Raji (cell line): Measurements from ENCODE around the gene SOX13.

ENCODE experiments used
- POLR2A ChIP-seq: IDR thresholded peaks from 2 replicates; pipeline ENCODE4 v1.6.1; 2011; ENCODE audit warnings: low read depth, low read length, control low read depth; ENCODE audit not compliant: insufficient read depth

SOX13 gene

DNA sequence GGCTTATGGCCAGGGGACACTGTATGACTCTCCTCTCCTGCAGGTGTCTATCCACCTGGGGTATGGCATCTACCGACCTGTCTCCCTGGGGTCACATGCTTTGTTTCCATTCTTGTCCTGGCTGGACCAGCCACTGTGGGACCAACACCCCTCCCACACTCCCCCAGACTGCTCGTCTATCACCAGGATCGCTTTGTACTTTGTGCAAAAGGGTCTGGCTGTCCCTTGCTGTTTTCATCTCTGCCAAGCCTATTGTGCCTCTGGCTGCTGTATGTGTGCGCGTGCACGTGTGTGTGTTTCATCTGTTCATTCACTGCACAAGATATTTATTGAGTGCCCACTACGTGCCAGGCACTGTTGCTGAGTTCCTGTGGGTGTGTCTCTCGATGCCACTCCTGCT, 53.5 kb downstream of the SOX13 start:
- TF ChIP-seq POLR2A, result no peak

DNA sequence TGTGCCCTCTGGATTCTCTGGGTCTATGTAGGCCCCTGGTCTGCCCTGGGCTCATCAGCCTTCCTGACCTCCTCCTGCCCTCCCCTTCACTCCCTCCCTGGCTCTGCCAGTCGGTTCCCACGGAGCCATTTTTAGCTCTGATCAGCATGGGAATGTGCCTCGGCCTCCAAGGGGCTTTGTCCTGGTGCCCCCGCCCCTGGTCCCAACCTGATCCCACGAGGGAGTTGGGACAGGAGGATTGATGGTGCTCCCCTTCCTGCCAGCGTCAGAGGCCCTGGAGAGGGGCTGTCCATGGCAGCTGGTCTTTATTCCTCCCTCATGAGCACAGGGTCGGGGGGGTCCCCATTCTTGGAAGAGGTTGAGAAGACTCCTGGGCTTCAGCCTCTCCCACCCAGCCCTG, 54.0 kb downstream of the SOX13 start:
- no peak for TF ChIP-seq POLR2A

DNA sequence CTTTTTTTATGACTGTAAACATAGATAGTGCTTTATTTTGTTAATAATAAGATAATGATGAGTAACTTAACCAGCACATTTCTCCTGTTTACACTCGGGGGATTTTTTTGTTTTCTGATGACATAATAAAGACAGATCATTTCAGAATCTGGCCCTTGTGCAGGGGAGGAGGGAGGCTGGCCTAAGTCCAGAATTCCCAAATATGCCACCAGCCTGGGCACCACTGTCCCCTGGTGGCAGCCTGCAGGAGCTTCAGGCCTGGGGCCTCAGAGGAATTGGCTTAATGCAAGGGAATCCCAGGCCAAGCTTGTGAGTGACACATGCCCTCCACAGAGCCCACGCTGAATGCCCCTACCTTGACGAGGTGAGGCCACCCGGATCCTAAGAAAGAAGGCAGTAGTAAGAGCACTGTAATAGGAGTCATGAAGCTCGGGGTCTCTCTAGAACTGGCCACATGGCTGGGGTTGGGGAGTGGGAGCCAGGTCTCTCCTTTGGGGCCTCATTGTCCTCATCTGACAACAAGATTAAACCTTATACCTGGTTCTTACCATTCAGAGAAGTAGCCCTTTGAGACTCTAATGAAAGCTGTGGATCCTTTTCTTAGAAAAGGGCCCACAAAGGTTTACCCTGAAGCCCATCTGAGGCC, 54.8 kb downstream of the SOX13 start:
- no peak for TF ChIP-seq POLR2A

DNA sequence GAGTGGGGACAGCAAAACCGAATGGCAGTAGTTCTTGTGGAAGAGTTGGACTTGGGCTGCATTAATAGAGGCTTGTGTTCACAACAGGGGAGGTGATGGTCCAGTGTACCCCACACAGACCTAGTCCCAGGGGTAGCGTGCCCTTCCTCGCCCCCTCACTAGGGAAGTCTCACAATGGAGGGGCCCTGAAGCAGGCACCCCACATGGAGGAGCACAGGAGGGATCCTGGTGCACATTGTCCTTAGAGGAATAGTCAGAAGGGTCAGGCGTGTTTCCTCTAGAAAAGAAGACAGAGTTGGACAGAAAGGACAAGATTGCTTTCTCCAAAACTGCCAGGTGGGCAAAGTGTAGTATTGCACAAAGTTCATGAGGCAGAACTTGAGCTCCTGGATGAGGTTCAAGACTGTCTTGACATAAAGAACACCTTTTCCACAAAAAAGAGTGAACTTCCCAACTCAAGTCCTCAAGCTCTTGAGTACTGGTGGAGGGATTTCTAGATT, 55.6 kb downstream of the SOX13 start:
- TF ChIP-seq POLR2A, result no peak

DNA sequence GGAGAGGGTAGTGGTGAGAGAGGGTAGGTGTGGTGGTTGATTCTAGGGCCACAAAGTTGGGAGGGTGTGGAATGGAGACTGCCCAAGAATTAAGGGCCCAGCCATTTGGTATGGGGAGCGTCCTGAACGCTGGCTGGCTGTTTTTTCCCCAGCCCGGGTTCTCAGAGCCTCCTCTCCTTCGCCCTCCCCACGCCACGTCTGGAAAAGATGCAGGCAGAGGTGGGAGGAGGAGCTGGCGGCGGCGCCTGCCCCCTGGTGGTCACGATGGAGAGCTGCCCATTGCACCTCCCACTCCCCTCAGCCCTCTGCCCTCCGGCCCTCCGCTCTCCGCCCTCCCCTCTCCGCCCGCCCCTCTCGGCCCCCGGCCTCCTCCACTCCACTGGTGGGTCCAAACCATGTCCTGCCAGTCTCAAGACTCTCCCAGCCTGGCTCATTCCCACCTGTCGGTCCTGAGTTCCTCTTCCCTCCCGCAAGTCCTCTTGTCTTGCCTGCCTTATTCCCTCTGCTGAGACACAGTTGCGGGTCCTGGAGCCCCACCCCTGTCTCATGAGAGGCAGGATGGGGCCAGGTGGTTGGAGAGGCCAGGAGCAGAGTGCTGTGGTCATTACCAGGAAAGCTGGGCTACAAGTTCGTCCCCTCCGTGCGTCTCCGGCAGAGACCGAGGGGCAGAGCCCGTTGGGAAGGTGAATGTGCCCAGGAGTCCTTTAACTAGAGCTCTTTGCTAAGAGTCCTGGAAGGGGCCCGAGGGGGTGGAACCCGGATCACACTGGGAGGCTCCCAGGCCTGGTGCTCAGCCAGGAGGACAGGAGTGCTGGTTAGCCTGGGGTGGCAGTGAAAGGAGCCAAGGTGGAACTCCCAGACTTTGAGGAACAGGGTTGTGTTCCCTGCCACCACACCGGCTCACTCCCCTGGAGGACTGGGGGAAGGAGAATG, 56.3 kb downstream of the SOX13 start:
- no peak for TF ChIP-seq POLR2A

DNA sequence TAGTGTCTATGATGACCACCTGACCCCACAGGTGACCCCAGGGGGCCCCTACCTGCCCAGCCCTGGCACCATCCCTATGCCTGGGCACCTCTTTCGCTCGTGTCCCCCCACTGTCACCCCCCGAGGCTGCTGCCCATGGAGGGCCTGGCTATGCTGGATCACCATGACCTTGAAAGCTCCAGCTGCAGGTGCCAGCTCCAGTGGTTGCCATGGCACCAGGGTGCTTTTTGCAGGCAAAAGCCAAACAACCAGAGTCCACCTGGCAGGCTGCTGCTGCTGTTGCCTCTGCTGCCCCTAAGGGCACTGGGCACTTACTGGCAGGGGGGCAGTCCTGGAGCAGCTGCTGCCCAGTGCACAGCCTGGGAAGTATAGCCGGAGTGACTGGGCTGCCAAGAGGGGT, 57.3 kb downstream of the SOX13 start:
- TF ChIP-seq POLR2A, result no peak

DNA sequence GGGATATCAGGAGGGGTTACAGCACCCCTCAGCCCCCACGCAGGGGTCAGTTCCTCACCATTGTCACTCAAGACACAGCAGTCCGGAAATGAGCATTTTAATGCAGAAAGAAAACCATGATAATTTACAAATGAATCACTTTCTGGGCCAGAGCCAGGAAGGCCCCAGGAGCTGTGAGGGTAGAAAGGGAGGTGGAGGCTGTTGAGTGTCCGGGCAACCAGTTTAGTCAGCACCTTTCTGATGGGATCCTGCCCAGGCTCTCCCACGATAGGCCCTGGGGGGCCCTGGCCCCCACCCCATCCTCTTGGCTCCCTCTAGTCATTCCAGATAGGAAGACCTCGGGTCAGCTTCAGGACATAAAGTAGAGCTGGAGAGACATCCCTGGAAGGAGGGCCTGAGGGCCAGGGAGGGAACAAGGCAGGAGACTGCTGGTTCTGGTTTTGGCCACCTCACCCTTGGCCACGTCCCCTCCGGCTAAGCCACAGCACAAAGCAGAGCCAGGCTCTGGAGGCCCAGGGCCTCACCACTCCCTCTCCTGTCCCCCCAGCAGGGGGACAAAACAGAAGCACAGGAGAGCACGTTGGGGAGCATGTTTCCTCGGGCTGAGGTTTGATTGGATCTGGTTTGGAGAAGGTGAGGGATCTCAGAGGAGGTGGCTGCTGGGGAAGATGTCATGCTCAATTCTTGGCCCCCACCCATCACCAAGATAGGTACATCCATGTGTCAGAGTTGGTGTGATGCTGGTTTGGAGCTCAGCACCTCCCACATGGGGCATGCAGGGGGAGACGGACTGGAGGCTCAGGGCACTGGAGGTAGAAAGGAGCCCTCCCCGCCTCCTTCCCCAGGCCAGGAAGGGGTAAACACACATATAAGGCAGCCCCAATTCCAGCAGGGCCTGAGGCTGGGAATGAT, 58.3 kb downstream of the SOX13 start:
- TF ChIP-seq POLR2A, result no peak

DNA sequence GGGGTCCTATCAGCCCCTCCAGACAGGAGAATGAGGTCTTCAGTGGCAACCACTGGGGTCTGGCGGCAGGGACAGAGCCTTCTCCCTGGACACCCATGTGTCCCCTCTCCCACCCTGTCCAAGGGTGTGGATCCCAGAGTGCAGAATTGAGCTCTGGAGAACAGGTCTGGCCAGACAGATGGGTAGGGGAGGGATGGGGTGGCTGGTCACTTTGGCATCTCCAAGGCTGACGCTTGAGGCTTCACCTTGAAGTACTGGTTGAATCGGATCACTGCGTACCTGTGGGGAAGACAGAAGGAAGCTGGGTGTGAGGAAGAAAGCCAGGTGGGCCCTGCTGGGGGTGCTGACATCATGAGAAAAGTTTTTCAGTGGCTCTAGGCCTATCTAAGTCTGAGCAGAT, 59.1 kb downstream of the SOX13 start:
- no peak for TF ChIP-seq POLR2A

DNA sequence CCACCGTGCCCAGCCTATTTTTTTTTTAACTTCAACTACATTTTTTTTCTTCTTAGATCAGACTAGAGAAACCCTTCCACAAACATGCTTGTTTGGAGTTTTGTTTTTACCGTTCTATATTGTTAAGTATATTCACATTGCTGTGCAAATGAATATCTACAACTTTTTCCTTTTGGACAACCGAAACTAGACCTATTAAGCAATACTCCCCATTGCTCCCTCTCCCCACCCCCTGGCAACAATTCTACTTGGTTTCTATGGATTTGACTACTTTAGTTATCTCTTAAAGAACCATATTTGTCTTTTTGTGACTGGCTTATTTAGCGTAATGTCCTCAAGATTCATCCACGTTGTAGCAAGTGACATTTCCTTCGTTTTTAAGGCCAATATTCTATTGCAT, 59.8 kb downstream of the SOX13 start:
- no peak for TF ChIP-seq POLR2A

DNA sequence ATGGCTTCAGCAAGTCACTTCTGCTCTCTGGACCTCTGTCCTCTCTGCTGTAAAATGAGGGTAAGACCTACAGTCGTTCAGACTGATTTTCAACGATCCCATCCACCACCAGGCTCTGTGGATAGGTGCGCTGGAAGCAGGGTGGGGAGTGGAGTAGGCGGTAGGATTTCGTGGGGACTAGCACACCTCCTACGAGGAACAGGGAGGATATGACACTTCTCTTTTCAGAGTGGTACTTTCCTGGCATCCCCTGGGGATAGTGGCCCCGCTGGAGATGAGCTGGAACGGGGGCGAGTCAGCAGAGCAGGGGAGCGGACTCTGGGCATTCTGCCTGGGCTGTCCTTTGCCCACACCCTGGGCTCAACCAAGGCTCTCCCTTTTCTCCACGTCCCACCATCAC, 61.2 kb downstream of the SOX13 start:
- TF ChIP-seq POLR2A, result no peak

DNA sequence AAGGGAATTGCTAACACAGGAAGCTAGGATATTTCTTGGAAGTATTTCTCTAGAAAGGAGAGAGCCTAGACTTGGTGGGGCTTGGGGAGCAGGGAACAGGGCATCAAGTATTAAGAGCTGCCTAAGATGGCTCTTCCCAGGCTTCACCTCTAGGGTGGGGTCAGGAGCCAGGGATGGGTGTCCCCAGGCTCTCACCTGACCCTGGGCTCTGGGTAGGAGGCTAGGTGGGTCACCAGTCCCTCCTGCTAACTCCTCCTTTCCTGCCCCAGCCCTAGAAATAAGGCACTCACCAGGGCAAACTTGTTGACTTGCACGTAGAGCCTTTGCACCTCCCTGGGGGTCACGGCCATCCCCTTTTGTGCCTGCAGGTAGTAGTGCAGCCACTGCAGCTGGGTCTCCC, 63.9 kb downstream of the SOX13 start:
- TF ChIP-seq POLR2A, result no peak

DNA sequence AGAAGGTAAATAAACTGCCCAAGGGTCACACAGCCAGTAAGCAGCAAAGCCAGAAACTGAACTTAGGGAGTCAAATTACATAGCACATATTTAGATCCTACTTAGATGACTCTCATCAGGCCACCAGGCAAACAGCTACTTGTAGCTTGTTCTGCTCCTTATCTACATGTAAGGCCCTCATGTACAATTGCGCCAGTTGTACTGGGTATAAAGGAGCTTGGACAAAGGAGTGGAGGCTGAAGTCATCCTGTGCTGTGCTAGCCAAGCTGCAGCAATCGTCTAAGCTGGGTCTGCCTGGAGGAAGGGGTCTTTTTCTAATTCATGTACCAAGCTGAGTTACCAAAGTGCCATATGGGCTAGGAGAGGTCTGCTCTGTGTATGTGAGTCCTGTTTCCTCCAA, 66.2 kb downstream of the SOX13 start:
- TF ChIP-seq POLR2A, result no peak

DNA sequence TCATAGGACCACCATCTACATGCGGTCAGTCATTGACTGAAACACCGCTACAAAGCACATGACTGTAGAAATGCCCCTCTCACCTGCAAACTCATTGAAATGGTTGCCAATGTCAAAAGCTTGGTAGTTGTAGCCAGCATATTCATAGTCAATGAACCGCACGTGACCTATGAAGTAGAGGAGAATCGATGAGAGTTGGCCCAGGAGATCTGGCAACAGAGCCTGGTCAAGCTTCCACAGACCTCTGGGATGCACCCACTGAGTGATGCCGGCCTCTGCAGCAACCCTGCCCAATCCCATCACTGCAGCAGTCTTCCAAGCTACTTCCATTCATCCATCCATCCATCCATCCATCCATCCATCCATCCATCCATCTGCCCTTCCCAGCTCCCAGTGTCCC, 67.0 kb downstream of the SOX13 start:
- TF ChIP-seq POLR2A, result no peak

DNA sequence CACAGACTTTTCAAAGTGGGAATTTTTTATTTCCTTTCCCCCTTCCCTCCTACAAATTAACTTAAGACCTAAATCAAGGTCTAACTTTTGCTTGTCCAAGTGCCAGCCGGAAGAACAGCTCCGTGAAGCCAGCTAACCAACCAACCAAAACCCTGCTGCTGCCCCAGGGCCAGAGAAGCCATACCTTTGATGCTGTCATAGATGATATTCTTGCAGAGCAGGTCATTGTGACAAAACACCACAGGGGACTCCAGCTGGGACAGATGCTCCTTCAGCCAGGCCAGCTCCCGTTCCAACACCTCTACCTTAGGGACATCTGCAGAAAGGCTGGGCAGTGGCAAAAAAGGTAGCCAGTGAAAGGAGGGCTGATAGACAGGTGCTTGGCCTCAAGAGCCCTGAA, 68.2 kb downstream of the SOX13 start:
- TF ChIP-seq POLR2A, result no peak
